ENCODE measurements around the gene IFI27L2.
"Not testable (repeated sequence)": the region's sequence is repeated elsewhere in the genome, so short reads cannot be mapped to it uniquely, and the experiment has no call there.

Gene IFI27L2

DNA sequence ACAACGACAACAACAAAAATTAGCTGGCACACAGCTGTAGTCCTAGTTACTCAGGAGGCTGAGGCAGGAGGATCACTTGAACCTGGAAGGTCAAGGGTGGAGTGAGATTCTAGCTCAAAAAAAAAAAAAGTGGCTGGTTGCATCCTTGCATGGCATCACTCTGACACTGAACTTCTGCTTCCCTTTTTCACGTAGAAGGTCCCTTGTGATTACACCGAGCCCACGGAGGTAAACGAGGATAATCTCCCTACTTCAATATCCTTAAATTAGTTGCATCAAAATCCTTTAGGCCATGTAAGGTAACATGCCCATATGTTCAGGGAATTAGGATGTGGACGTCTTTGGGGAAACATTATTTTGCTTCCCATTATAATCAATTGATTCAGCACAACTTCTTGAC, 40.7 kb upstream of the IFI27L2 start:
- H3K4me1 ChIP-seq (ENCODE audit: control insufficient read depth, insufficient read depth, low read length): peaks cover 11% of the 10 kb centered on the region
- H3K27me3 ChIP-seq (ENCODE audit: control insufficient read depth, insufficient read depth, low read length): peaks cover 23% of the 10 kb centered on the region
- no peak overlapping the region for H3K27ac ChIP-seq (ENCODE audit: low read depth, low read length)
- H3K9ac ChIP-seq (ENCODE audit: low read length): no peak overlapping the region
- no peaks in the 10 kb centered on the region for H3K9me3 ChIP-seq (ENCODE audit: control insufficient read depth, insufficient read depth, low read depth, low read length)
- H3K4me3 ChIP-seq (ENCODE audit: low read depth, low read length): no peak overlapping the region
- no peaks in the 10 kb centered on the region for H3K36me3 ChIP-seq (ENCODE audit: control insufficient read depth, insufficient read depth, low read length)

DNA sequence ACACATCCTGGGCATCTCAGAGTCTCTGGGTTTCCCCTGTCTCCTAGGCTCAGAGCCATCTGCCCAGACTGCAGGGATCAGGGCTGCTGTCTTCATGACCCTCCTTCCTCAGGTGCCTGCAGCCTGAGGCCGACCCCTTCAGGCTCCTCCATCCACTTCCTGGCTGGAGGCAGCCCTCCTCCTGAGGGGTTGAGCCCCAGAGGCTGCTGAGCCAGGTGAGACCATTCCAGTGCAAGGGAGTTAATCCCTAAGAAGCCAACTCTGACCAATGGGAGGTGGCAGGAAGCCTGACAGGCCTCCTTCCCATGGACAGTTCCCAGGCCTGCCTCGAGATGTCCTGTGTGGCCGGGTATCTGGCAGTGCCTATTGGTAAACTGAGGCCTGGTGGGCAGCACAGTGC, 36.3 kb upstream of the IFI27L2 start:
- Histone ChIP-seq H3K9ac (ENCODE audit: low read length) (no peak overlapping the region), H3K4me1 (ENCODE audit: control insufficient read depth, insufficient read depth, low read length) (peaks cover 20% of the 10 kb centered on the region), H3K27ac (ENCODE audit: low read depth, low read length) (no peak overlapping the region), H3K4me3 (ENCODE audit: low read depth, low read length) (no peak overlapping the region), H3K9me3 (ENCODE audit: control insufficient read depth, insufficient read depth, low read depth, low read length) (no peaks in the 10 kb centered on the region), H3K27me3 (ENCODE audit: control insufficient read depth, insufficient read depth, low read length) (peaks cover 5% of the 10 kb centered on the region), H3K36me3 (ENCODE audit: control insufficient read depth, insufficient read depth, low read length) (no peaks in the 10 kb centered on the region)

DNA sequence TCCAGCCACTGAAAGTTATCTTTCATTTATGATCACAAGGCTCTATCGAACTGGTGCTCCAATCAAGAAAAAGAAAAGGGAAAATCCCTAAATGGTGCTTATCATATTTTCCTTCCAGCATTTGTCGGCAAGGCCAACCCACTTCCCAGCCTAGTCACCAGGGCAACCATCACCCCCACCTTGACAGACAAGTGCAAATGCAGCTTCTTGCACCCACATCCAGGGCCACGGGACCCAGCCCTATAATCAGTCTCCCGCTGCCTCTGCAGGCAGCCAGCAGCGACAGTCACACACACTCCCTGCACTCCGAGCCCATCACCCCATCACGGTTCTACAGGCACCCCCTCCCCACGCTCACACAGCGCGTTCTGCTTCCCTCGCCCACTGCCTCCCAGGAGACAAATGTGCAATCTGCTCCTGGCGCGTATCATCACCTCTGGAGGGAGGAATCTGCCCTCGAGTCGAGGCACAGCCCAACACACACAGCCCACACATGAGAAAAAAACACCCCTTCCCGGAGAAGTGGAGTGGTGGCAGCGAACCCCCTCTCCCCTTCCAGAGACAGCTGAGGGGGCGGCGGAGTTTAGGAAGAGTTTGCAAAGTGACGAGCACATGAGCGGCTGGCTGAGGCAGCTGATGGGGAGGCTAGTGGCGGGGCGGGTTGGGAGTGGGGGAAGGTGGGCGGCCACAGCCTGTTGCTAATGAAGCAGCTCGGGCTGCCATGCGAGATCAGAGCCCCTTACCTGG, 35.5 kb upstream of the IFI27L2 start:
- H3K4me1 ChIP-seq (ENCODE audit: control insufficient read depth, insufficient read depth, low read length): peaks cover 20% of the 10 kb centered on the region

DNA sequence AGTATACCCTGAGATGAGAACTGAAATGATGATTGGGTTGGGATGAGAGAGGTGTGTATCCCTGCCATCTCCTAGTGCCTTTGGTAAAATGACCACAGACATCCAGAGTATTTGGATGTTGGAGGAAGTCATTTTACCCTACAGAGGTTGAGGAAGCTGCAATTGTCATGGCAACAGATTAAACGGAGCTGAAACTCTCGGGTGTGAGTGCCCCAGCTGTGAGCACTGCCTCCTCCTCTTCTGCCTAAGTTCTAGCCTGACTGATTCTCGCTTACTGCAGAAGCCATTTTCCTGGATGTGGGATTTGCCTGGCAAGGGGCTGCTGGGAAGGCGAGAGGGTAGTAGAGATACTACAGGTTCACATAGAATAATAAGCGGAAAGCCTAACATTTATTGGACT, 34.4 kb upstream of the IFI27L2 start:
- Histone ChIP-seq H3K9me3 (ENCODE audit: control insufficient read depth, insufficient read depth, low read depth, low read length) (no peaks in the 10 kb centered on the region), H3K9ac (ENCODE audit: low read length) (no peak overlapping the region), H3K4me3 (ENCODE audit: low read depth, low read length) (no peak overlapping the region), H3K27me3 (ENCODE audit: control insufficient read depth, insufficient read depth, low read length) (peaks cover 5% of the 10 kb centered on the region), H3K27ac (ENCODE audit: low read depth, low read length) (no peak overlapping the region), H3K4me1 (ENCODE audit: control insufficient read depth, insufficient read depth, low read length) (peaks cover 20% of the 10 kb centered on the region), H3K36me3 (ENCODE audit: control insufficient read depth, insufficient read depth, low read length) (no peaks in the 10 kb centered on the region)

More for the DNA sequence above, 35.5 kb upstream of the IFI27L2 start:
- H3K9me3 ChIP-seq (ENCODE audit: control insufficient read depth, insufficient read depth, low read depth, low read length): no peaks in the 10 kb centered on the region
- H3K36me3 ChIP-seq (ENCODE audit: control insufficient read depth, insufficient read depth, low read length): no peaks in the 10 kb centered on the region
- peaks cover 5% of the 10 kb centered on the region for H3K27me3 ChIP-seq (ENCODE audit: control insufficient read depth, insufficient read depth, low read length)
- H3K9ac ChIP-seq (ENCODE audit: low read length): no peak overlapping the region
- no peak overlapping the region for H3K27ac ChIP-seq (ENCODE audit: low read depth, low read length)
- peak overlapping the region; percentile 16; the same call in 1 of the 2 replicates for H3K4me3 ChIP-seq (ENCODE audit: low read depth, low read length)

GRCh38 chr14:94162466-94162865, 33.1 kb upstream of the IFI27L2 start:
- no peaks in the 10 kb centered on the region for H3K9me3 ChIP-seq (ENCODE audit: control insufficient read depth, insufficient read depth, low read depth, low read length)
- H3K27ac ChIP-seq (ENCODE audit: low read depth, low read length): no peak overlapping the region
- H3K36me3 ChIP-seq (ENCODE audit: control insufficient read depth, insufficient read depth, low read length): no peaks in the 10 kb centered on the region
- H3K27me3 ChIP-seq (ENCODE audit: control insufficient read depth, insufficient read depth, low read length): peaks cover 9% of the 10 kb centered on the region
- no peak overlapping the region for H3K4me3 ChIP-seq (ENCODE audit: low read depth, low read length)
- H3K9ac ChIP-seq (ENCODE audit: low read length): no peak overlapping the region
- H3K4me1 ChIP-seq (ENCODE audit: control insufficient read depth, insufficient read depth, low read length): peaks cover 20% of the 10 kb centered on the region

- Histone ChIP-seq H3K36me3 (ENCODE audit: control insufficient read depth, insufficient read depth, low read length) (no peaks in the 10 kb centered on the region), H3K27ac (ENCODE audit: low read depth, low read length) (no peak overlapping the region), H3K27me3 (ENCODE audit: control insufficient read depth, insufficient read depth, low read length) (peaks cover 9% of the 10 kb centered on the region), H3K4me1 (ENCODE audit: control insufficient read depth, insufficient read depth, low read length) (peaks cover 20% of the 10 kb centered on the region), H3K4me3 (ENCODE audit: low read depth, low read length) (no peak overlapping the region), H3K9ac (ENCODE audit: low read length) (no peak overlapping the region), H3K9me3 (ENCODE audit: control insufficient read depth, insufficient read depth, low read depth, low read length) (no peaks in the 10 kb centered on the region)
Observed at GRCh38 chr14:94161981-94162380, 32.6 kb upstream of the IFI27L2 start.

GRCh38 chr14:94161058-94161457, 31.7 kb upstream of the IFI27L2 start:
- Histone ChIP-seq H3K4me3 (ENCODE audit: low read depth, low read length) (no peak overlapping the region), H3K9ac (ENCODE audit: low read length) (no peak overlapping the region), H3K27me3 (ENCODE audit: control insufficient read depth, insufficient read depth, low read length) (peaks cover 9% of the 10 kb centered on the region), H3K36me3 (ENCODE audit: control insufficient read depth, insufficient read depth, low read length) (no peaks in the 10 kb centered on the region), H3K4me1 (ENCODE audit: control insufficient read depth, insufficient read depth, low read length) (peaks cover 20% of the 10 kb centered on the region), H3K9me3 (ENCODE audit: control insufficient read depth, insufficient read depth, low read depth, low read length) (no peaks in the 10 kb centered on the region), H3K27ac (ENCODE audit: low read depth, low read length) (no peak overlapping the region)

- peaks cover 4% of the 10 kb centered on the region; the same call in 1 of the 2 replicates for H3K27me3 ChIP-seq (ENCODE audit: control insufficient read depth, insufficient read depth, low read length)
- peaks cover 11% of the 10 kb centered on the region for H3K9me3 ChIP-seq (ENCODE audit: control insufficient read depth, insufficient read depth, low read depth, low read length)
- H3K4me3 ChIP-seq (ENCODE audit: low read depth, low read length): no peak overlapping the region
- no peaks in the 10 kb centered on the region for H3K36me3 ChIP-seq (ENCODE audit: control insufficient read depth, insufficient read depth, low read length)
- H3K4me1 ChIP-seq (ENCODE audit: control insufficient read depth, insufficient read depth, low read length): no peaks in the 10 kb centered on the region
- H3K9ac ChIP-seq (ENCODE audit: low read length): no peak overlapping the region
- H3K27ac ChIP-seq (ENCODE audit: low read depth, low read length): no peak overlapping the region
Observed at GRCh38 chr14:94158239-94158883, 29.0 kb upstream of the IFI27L2 start.

DNA sequence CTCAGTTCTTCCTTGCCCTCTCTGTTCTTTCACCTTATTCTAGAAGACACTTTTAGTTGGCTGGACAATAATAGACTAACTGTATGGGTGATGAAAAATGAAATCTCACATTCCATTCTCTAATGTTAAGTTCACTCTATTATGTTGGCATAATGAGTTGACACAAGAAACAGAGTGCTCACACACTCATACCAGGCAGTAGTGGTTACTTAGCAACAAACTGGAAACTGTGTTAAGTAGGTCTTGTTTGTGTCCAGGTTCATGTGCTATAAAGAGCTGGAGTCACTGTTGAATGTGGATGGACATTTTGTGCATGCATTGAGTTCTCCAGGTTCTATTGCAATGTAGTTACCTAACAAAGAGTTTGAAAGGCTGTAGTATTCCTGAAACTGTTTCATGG, 27.8 kb upstream of the IFI27L2 start:
- H3K4me3 ChIP-seq (ENCODE audit: low read depth, low read length): no peak overlapping the region
- no peak overlapping the region for H3K27ac ChIP-seq (ENCODE audit: low read depth, low read length)
- H3K27me3 ChIP-seq (ENCODE audit: control insufficient read depth, insufficient read depth, low read length): peaks cover 4% of the 10 kb centered on the region; the same call in 1 of the 2 replicates
- no peak overlapping the region for H3K9ac ChIP-seq (ENCODE audit: low read length)
- no peaks in the 10 kb centered on the region for H3K36me3 ChIP-seq (ENCODE audit: control insufficient read depth, insufficient read depth, low read length)
- no peaks in the 10 kb centered on the region for H3K4me1 ChIP-seq (ENCODE audit: control insufficient read depth, insufficient read depth, low read length)
- H3K9me3 ChIP-seq (ENCODE audit: control insufficient read depth, insufficient read depth, low read depth, low read length): peaks cover 11% of the 10 kb centered on the region

GRCh38 chr14:94156143-94156542, 26.7 kb upstream of the IFI27L2 start:
- H3K9ac ChIP-seq (ENCODE audit: low read length); H3K4me3 ChIP-seq (ENCODE audit: low read depth, low read length); H3K27me3 ChIP-seq (ENCODE audit: control insufficient read depth, insufficient read depth, low read length); H3K4me1 ChIP-seq (ENCODE audit: control insufficient read depth, insufficient read depth, low read length); H3K36me3 ChIP-seq (ENCODE audit: control insufficient read depth, insufficient read depth, low read length); H3K27ac ChIP-seq (ENCODE audit: low read depth, low read length): not testable (repeated sequence)
- peaks cover 11% of the 10 kb centered on the region for H3K9me3 ChIP-seq (ENCODE audit: control insufficient read depth, insufficient read depth, low read depth, low read length)

- H3K9me3 ChIP-seq (ENCODE audit: control insufficient read depth, insufficient read depth, low read depth, low read length): peaks cover 11% of the 10 kb centered on the region
- no peak overlapping the region for H3K9ac ChIP-seq (ENCODE audit: low read length)
- peaks cover 4% of the 10 kb centered on the region; the same call in 1 of the 2 replicates for H3K27me3 ChIP-seq (ENCODE audit: control insufficient read depth, insufficient read depth, low read length)
- no peaks in the 10 kb centered on the region for H3K4me1 ChIP-seq (ENCODE audit: control insufficient read depth, insufficient read depth, low read length)
- no peak overlapping the region for H3K27ac ChIP-seq (ENCODE audit: low read depth, low read length)
- H3K4me3 ChIP-seq (ENCODE audit: low read depth, low read length): no peak overlapping the region
- no peaks in the 10 kb centered on the region for H3K36me3 ChIP-seq (ENCODE audit: control insufficient read depth, insufficient read depth, low read length)
Observed at GRCh38 chr14:94153750-94154342, 24.4 kb upstream of the IFI27L2 start.
